ENCODE results near the gene AGO4. TPM values are rescaled to one million over a fixed set of nuclear protein-coding genes. Genes with fewer than 3 reads are reported as not detected.

AGO4 gene
- total RNA-seq, 1 experiment from 2014 or later, result 6.1 TPM

DNA sequence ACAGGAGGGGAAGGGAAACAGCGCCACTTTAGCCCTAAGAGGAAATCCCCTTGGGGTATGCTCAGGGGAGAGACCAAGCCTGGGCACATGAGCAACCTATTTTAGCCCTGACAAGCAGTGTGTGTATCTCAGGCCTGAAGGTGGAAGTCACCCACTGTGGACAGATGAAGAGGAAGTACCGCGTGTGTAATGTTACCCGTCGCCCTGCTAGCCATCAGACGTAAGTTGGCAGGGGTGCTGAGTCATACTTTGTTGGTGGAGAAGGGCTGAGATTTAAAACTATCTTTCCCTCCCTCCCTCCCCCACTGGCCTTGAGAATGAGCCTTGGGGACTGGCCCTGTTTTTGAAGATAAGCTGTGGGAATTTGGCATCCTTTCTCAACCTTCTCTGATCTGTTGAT is 86.4 kb downstream of the AGO4 start:
- intact Hi-C loops (cut with micrococcal nuclease), result no loop called here
- DNase-seq (ENCODE audit: low read depth, low spot score) (no peak), ATAC-seq (no peak)
- Histone ChIP-seq H3K4me1 (ENCODE audit: control insufficient read depth in 1 of 2, insufficient read depth in 2 of 2, low read length in 2 of 2) (peaks cover 0 to 6% of the 10 kb centered on the region in 2 experiments; a peak in 1 of 4 replicates), H4K20me1 (ENCODE audit: insufficient read depth) (no peaks in the 10 kb centered on the region), H3K4me3 (replicated peaks in 1 of 2; ENCODE audit: low read depth in 1 of 2, low read length in 2 of 2) (no peak overlapping the region), H3K9me3 (ENCODE audit: control insufficient read depth in 1 of 2, insufficient read depth in 1 of 2, low read depth in 1 of 2, low read length in 2 of 2) (no peaks in the 10 kb centered on the region), H3K79me2 (ENCODE audit: insufficient read depth, low read length) (no peaks in the 10 kb centered on the region), H3K9me2 (ENCODE audit: insufficient read depth) (no peaks in the 10 kb centered on the region), H3K9ac (ENCODE audit: low read length) (no peak overlapping the region), H2AFZ (ENCODE audit: low read depth, low read length, poor library complexity, severe bottlenecking) (no peak overlapping the region), H3K36me3 (ENCODE audit: control insufficient read depth in 1 of 2, insufficient read depth in 2 of 2, low read length in 2 of 2) (peaks cover 15 to 35% of the 10 kb centered on the region in 2 experiments; a peak in 3 of 4 replicates), H3K27me3 (ENCODE audit: insufficient read depth, low read length) (no peaks in the 10 kb centered on the region), H3K27ac (ENCODE audit: low read depth, low read length) (no peak overlapping the region), H3K4me2 (ENCODE audit: low read length) (no peak overlapping the region)
- no TSS peak for BruUV-seq (replicated peaks)
- POLR2A ChIA-PET, result no interaction called here
- TF ChIP-seq POLR2AphosphoS5 (IDR thresholded peaks at IDR 0.05; ENCODE audit: low read depth, low read length) (no peak), EGR1 (IDR thresholded peaks at IDR 0.05; ENCODE audit: low read depth) (no peak), JUND (IDR thresholded peaks at IDR 0.05) (no peak), SIN3A (IDR thresholded peaks at IDR 0.05; ENCODE audit: low read depth) (no peak), CBX3 (IDR thresholded peaks at IDR 0.05; ENCODE audit: low read depth) (no peak), SP1 (IDR thresholded peaks at IDR 0.05; ENCODE audit: low read depth) (no peak), YY1 (IDR thresholded peaks at IDR 0.05; ENCODE audit: extremely low read depth, insufficient replicate concordance, low read depth, low read length) (no peak)
- TF ChIP-seq, protein P1, sequence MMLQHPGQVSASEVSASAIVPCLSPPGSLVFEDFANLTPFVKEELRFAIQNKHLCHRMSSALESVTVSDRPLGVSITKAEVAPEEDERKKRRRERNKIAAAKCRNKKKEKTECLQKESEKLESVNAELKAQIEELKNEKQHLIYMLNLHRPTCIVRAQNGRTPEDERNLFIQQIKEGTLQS (IDR thresholded peaks at IDR 0.05), result no peak
- RAD21 ChIA-PET (ENCODE audit: low non-redundant PET in 1 of 2, low total read pairs in 2 of 2, uncharacterized antibody in 2 of 2, unreplicated experiment in 2 of 2), result no interaction called here
- CTCF ChIA-PET, result no interaction called here

DNA sequence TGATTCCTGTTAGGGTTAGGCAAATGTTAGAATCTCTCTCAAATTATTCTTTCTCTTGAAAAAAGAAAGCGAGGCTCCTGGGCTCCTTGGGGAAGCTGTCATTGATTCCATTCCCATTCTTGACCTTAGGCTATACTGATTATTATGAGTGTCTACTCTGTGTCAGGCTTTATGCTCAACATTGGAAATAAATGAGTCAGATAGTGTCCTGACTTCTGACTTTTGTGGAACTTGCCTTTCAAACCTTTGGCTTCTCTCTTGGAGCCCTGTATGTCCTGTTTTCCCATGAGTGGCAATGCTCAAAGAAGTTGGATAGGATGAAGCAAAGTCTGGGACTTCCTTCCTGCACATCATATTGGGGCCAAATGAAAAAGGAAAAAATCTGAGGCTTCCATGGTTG is 86.8 kb downstream of the AGO4 start:
- TF ChIP-seq CEBPB (IDR thresholded peaks at IDR 0.05; ENCODE audit: low read depth) (no peak), POLR2A (IDR thresholded peaks at IDR 0.05; ENCODE audit: borderline replicate concordance, extremely low read depth, insufficient read depth, insufficient read length) (no peak), SRF (IDR thresholded peaks at IDR 0.05; ENCODE audit: low read depth) (no peak)
- H3K9me3 ChIP-seq (ENCODE audit: control insufficient read depth in 1 of 2, insufficient read depth in 1 of 2, low read depth in 1 of 2, low read length in 2 of 2), result no peaks in the 10 kb centered on the region
- no peak overlapping the region for H3K27ac ChIP-seq (ENCODE audit: low read depth, low read length)
- H3K9me2 ChIP-seq (ENCODE audit: insufficient read depth), result no peaks in the 10 kb centered on the region
- H2AFZ ChIP-seq (ENCODE audit: low read depth, low read length, poor library complexity, severe bottlenecking), result no peak overlapping the region
- H3K4me3 ChIP-seq (replicated peaks in 1 of 2; ENCODE audit: low read depth in 1 of 2, low read length in 2 of 2), result no peak overlapping the region
- no peak for DNase-seq (ENCODE audit: low read depth, low spot score)
- H3K36me3 ChIP-seq (ENCODE audit: control insufficient read depth in 1 of 2, insufficient read depth in 2 of 2, low read length in 2 of 2), result peaks cover 15 to 35% of the 10 kb centered on the region in 2 experiments; a peak in 3 of 4 replicates
- ChIA-PET POLR2A (no interaction called here), RAD21 (ENCODE audit: low non-redundant PET in 1 of 2, low total read pairs in 2 of 2, uncharacterized antibody in 2 of 2, unreplicated experiment in 2 of 2) (no interaction called here), CTCF (interaction anchor here (4.4 kb wide), 1 partner anchor 12 kb away, joined by 12 read pairs; the partner anchor contains the start of gene AGO1)
- ATAC-seq, result no peak
- intact Hi-C loops (cut with micrococcal nuclease), result no loop called here
- no TSS peak for BruUV-seq (replicated peaks)
- H3K79me2 ChIP-seq (ENCODE audit: insufficient read depth, low read length), result no peaks in the 10 kb centered on the region
- H3K9ac ChIP-seq (ENCODE audit: low read length), result no peak overlapping the region
- no peaks in the 10 kb centered on the region for H4K20me1 ChIP-seq (ENCODE audit: insufficient read depth)
- peaks cover 0 to 6% of the 10 kb centered on the region in 2 experiments; a peak in 1 of 4 replicates for H3K4me1 ChIP-seq (ENCODE audit: control insufficient read depth in 1 of 2, insufficient read depth in 2 of 2, low read length in 2 of 2)
- no peaks in the 10 kb centered on the region for H3K27me3 ChIP-seq (ENCODE audit: insufficient read depth, low read length)
- no peak overlapping the region for H3K4me2 ChIP-seq (ENCODE audit: low read length)
